HG03060 (cell line): ENCODE results near the gene CACNA1C.

ENCODE experiments used
- ATAC-seq: cut with Tn5 transposase; IDR thresholded peaks from one replicate; pipeline ENCODE4 v1.9.1; 2021; ENCODE audit warnings: low read depth, moderate number of reproducible peaks; ENCODE audit not compliant: unreplicated experiment

CACNA1C gene

GRCh38 chr12:2662524-2662923 is 609.7 kb downstream of the CACNA1C start:
- no peak for ATAC-seq

GRCh38 chr12:2664721-2665577 is 612.2 kb downstream of the CACNA1C start:
- ATAC-seq = no peak

GRCh38 chr12:2666411-2666810 is 613.6 kb downstream of the CACNA1C start:
- no peak for ATAC-seq

GRCh38 chr12:2666846-2667245 is 614.1 kb downstream of the CACNA1C start:
- ATAC-seq = no peak

- ATAC-seq = no peak
Measured at GRCh38 chr12:2667716-2668440, 615.1 kb downstream of the CACNA1C start.

GRCh38 chr12:2668816-2669215 is 616.0 kb downstream of the CACNA1C start:
- no peak for ATAC-seq

GRCh38 chr12:2669560-2669959 is 616.8 kb downstream of the CACNA1C start:
- ATAC-seq = no peak

- ATAC-seq = no peak
Measured at GRCh38 chr12:2672863-2673262, 620.1 kb downstream of the CACNA1C start.

- ATAC-seq = no peak
Measured at GRCh38 chr12:2673966-2674810, 621.4 kb downstream of the CACNA1C start.

GRCh38 chr12:2675776-2676175 is 623.0 kb downstream of the CACNA1C start:
- ATAC-seq = no peak

GRCh38 chr12:2677142-2677880 is 624.5 kb downstream of the CACNA1C start:
- no peak for ATAC-seq

- no peak for ATAC-seq
Measured at GRCh38 chr12:2678426-2678825, 625.6 kb downstream of the CACNA1C start.

- no peak for ATAC-seq
Measured at GRCh38 chr12:2679068-2679815, 626.5 kb downstream of the CACNA1C start.

GRCh38 chr12:2679816-2680675 is 627.3 kb downstream of the CACNA1C start:
- no peak for ATAC-seq

GRCh38 chr12:2680676-2681039 is 627.9 kb downstream of the CACNA1C start:
- no peak for ATAC-seq

GRCh38 chr12:2681450-2682205 is 628.8 kb downstream of the CACNA1C start:
- ATAC-seq = no peak

- ATAC-seq = no peak
Measured at GRCh38 chr12:2682296-2683251, 629.8 kb downstream of the CACNA1C start.
